SIG-M5 (cell line): ENCODE measurements around the gene MFRP.

ENCODE experiments used
- DNase-seq: peaks from one replicate; lab custom pipeline; 2025; lab: John Stamatoyannopoulos, UW

MFRP gene

GRCh38 chr11:119373059-119373920, 26.8 kb upstream of the MFRP start:
- DNase-seq = no peak

DNA sequence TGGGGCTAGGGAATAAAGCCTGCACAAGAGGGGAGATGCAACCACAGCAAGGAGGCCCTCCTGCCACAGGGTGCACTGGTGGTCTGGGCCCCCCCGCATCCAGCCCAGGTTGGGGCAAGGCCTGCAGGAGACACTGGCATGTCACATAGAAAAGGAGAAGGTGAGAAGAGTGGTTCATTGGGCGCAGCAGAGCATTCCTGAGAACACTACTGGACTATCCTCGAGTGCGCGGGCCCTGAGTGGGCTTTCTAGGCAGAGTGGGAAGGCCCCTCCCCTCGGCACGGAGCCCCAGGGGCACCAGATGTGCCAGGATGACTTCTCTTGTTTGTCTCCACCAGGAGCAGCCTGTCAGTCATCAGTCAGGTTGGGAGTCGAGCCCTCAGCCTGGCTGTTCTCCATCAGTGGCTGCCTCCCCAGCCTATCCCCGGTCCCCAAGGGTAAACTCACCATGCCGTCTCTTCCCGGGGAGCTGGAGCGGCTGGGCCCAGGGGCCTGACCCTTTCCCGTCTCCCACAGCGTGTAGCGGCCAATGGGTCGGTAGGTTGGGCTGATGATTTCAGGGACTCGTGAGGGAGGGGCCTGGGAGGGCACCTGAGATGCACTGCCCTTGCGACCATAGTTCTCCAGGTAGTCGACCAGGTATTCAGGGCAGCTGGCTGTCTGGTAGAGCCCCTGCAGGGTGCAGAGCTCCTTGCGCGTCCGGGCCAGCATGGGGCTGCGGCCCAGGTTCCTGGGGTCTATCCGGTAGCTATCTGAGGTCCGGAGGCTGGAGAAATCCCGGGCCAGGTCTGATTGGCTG, 26.0 kb upstream of the MFRP start:
- no peak for DNase-seq

DNA sequence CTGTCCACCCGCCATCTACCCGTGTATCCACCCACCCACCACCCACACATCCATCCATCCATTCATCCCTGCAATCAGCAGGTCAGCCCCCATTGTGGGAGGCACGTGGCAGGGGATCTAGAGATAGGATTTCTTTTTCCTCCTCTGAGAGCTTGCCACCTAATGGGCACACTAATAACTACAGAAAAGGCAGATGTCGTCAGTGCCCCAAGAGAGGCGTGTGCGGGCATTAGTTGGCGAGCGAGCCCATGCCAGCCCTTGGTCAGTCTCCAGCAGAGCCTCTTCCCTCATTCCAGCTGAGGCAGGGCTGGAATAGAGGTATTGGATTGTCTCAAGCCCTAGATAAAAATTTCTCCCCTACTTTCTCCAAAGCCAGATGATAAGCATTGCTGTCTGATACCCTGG, 25.3 kb upstream of the MFRP start:
- no peak for DNase-seq

GRCh38 chr11:119371067-119371601, 24.6 kb upstream of the MFRP start:
- DNase-seq = no peak

DNA sequence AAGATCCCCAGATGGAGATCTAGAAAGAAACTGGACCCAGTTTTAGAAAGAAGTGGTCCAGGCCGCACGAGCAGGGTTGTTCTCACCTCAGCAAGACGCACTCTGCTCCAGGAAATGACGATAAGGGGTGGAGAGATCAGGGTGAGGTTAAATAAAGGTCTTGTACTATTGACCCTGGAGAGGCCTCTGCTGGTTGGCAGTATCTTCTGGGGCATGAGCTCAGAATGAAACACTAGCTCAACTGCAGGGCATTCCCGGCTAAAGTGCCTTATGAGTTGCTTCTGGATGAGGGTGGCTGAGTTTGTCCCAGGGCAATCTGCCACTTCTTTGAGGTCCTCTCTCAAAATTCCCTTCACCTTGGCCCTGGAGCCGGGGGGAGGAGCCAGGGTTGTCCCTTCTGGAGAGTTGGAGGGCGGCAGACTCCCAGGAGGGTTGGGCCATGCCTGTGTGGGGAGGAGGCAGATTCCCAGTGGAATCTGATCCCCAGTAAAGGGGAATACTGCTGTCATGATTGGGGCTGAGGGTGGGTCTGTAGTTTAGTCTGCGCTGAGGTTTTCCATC, 24.1 kb upstream of the MFRP start:
- DNase-seq = no peak

GRCh38 chr11:119369132-119369925, 22.8 kb upstream of the MFRP start:
- no peak for DNase-seq

DNA sequence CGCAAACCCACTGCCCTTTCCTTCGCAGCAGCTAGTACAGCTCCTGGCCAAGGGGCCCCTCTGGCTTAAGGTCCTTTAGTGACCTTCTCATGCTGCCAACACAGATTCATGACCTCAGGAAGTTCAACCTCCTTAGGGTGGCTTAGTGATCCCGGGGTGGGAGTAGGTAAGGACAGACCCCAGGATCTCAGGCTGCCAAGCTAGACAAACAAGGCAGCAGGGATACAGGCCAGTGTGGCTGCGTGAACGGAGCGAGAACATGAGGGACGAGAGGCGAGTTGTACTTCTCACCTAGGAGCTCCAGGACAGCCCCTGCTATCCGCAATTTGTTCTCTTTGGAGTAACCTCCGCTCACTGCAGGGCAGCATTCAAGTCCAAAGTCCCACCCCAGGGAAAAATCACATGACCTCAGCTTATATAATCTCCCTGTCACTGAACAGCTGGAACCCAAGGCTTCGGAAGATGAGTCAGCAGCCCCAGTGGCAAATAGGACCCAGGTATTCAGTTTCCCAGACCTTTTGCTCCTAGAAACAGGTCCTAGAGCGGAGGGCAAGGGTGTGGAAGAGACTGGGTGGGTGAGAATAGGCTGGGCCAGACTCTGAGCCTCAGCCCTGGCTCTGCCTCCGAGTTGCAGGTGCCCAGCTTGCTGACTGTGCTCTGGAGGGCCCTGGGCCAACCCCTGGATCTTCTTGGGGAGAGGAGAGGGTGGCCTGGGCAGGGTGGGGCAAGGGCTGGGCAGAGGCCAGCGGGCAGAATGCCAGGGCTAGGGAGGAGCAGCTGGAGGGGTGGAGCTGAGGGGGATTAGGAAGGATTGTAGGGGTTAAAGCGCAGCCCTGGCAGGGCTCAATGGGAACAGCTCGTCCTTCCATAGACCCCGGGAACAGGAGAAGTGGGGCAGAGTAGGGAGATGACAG, 21.9 kb upstream of the MFRP start:
- no peak for DNase-seq

- DNase-seq = no peak
Observed at GRCh38 chr11:119367661-119368120, 21.2 kb upstream of the MFRP start.

- no peak for DNase-seq
Observed at GRCh38 chr11:119366690-119367620, 20.4 kb upstream of the MFRP start.

DNA sequence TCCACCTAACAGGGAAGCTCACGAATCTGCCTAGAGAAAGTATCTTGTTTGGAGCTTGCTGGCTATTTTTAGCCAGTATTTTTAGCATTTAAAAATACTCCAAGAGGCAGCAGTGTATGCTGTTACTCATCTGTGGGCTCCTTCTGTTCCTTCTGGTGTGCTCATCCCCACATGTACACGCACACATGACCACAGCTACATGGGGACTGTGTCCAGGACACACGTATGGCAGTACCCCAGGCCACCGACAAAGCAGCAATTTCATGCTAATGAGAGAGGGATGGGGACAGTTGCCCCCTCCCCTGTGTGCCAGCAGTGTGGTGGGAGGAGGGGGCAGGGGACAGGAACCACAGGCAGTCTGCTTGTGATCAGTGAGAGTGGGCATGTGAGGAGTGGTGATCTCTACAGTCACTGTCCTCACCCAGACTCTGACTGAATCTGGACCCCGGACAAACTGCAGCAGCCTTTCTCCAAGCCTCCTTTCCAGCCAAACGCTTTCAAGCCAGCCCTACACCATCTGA, 18.6 kb upstream of the MFRP start:
- no peak for DNase-seq

DNA sequence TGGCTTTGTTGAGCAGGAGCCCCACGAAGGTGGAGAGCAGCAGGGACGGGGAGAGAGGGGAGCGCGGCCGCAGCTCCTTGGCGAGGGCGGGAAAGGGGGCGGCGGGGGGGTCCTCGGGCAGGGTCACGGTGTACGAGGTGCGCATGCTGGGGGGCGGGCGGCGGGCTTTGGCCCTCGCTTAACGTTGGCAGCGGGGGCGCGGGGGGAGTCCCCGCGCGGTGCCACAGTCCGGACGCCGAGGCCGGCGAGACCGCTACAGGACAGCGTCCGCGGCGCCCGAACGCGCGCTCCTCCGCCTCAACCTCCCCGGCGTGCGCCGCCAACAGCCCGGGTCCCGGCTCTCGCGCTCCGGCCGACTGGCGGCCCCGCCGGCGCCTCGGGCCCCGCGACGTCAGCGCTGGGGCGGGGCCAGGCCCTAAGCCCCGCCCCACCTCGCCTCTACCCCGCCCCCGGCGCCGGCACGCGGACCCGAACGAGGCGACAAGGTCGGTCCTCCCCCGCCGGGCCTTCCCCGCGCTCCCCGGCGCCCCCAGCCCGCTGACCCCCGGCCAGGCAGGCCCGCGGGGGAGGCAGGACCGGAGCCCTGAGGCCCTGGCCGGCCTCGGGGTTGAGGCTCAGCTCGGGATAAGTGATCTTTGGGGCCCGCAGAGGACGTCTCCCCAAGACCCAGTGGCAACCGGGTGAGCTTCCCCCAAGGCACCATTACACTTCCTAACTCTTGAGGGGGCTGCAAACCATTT, 17.5 kb upstream of the MFRP start:
- no peak for DNase-seq

- DNase-seq = no peak
Observed at GRCh38 chr11:119363081-119363850, 16.8 kb upstream of the MFRP start.

DNA sequence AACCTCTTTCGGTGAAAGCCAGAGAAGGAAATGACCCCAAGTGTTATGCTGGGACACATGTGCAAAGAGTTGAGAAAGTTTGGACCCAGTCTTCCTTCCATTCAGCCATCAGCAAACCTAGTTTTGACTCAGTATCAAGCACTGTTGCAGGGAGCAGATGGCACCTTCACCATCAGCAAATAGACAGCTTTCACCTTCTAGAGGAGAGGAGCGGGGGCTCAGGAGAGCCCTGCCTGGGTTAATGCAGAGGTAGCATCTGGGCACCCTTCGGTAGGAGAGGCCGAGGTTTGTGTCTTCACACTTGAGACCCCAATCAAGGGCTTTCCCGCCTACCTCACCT, 16.2 kb upstream of the MFRP start:
- DNase-seq = no peak

- no peak for DNase-seq
Observed at GRCh38 chr11:119361941-119362725, 15.6 kb upstream of the MFRP start.

DNA sequence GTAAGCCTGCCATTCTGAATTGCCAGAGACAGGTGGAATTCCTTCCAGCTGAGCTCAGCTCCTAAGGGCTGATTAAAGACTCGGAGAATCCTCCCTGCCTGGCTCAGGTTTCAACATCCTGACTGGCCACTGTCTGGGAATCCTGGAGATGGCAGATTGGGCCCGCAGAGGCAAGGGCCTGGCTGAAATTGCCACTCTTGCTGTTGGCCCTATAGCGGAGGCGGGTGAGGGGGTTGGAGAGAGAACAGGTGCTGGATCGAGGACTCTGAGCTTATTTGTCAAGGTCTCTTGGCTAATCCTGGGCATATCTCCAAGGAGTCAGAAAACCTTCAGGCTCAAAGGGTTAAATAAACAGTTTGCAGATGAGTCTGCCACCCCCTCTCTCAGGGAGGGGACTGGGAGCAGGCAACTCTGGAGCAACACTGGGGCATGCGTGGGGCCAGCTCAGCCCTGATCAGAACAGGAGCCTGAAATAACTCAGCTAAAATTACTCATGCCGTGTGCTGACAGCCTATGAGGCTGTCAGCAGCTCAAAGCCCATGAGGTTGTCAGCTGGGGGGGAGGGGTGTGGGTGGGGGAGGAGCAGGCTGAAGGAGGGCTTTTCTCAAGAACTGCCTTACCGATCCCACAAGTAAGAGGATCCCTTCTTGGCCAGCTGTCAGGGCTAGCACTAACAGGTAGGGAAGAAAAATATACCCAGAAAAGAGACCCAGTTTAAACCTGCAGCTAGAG, 14.7 kb upstream of the MFRP start:
- peak; percentile 40 for DNase-seq
